GM21825 (cell line): ENCODE measurements around the gene RTN4R.
"Not testable (repeated sequence)": the region's sequence is repeated elsewhere in the genome, so short reads cannot be mapped to it uniquely, and the experiment has no call there.

Experiments used
- ATAC-seq: cut with Tn5 transposase; IDR thresholded peaks from one replicate; pipeline ENCODE4 v1.9.1; 2021; ENCODE audit warnings: mild to moderate bottlenecking, moderate library complexity; ENCODE audit not compliant: unreplicated experiment

Gene RTN4R

DNA sequence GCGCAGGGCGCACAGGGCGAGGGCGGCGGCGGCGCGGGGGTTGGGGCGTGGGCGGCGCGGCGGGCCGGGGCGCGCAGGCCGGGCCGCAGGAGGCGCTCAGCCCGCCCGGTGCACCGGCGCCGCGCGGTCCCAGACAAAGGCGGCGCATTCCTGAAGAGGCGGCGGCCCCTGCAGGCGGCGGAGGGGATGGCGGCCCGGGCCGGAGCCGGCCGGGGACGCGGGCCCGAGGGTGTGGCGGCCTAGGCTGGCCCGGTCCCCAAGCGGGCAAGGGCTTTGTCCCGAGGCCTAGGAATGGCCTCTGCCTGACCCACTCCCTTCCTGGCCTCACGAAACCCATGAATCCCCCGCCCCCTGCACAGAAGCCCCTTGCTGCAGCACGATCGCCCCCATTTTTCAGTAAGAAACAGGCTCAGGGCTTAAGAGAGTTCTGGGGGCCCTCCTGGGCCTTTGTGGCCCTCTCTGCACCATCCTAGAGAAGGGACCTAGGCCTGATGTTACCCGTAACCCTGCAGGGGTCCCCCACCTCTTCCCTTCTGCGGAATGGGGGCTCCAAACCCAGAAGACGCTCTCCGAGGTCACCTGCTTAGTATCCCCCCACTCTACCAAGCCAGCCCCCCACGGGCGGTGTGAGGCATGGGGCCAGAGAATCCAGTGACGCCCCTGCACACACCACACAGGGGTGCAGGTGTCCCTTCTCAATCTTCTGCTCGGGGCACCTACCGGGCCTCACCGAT, at the start of gene RTN4R:
RTN4R (minus strand) TSS at position 40 of the 734 bp plus-strand sequence. CDS start 226 bp downstream, outside the sequence.
- no peak for ATAC-seq

DNA sequence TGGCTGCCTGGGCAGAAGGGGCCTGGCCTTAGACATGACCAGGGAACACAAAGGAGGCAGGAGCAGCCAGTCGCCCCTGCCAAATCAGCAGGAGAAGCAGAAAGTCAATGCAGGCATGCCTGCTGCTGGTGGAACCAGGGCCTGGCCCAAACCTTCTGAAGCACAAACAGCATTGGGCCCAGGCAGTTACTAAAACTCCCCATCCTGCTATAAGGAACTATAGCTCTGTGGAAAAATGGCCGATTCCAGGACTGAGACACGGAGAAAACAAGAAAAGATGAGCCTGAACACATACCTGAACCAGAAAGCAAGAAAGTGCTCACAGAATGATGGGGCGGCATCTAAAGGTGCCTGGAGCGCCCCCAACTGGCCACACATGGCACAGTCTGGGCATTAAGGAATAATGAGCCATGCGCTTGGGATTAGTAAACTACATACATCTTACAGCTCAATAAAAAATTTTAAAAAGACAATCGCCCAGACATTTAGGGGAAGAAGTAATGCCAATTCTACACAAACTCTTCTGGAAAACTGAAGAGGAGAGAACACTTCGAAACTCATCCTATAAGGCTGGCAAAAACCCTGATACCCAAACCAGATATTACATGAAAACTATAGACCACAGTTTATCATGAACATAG, 49.4 kb upstream of the RTN4R start:
- not testable (repeated sequence) for ATAC-seq

DNA sequence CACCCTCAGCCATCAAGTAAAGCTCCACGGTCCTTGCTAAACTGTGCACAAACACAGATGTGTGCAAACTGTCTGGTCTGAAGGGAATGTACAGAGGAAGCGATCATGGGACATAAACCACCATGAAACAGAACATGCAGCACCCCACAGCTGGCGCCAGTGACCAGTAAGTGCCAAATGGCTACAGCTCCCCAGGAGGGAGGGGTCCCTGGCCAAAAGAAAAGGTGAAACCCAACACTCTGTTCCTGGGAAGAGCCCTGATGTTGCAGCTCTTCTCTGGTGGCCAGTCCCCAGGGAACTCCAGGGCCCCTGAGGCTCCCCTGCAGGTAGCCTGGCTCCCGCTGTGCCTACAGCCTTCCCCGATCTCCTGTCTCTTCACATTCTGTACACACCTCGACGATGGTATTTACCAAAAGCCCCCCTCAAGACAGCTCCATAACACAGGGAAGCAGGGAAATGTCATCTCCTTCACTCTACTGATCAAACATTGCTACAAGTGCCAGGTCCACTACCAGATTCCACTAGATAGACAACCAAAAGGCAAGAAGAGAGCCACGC, 48.8 kb upstream of the RTN4R start:
- no peak for ATAC-seq

DNA sequence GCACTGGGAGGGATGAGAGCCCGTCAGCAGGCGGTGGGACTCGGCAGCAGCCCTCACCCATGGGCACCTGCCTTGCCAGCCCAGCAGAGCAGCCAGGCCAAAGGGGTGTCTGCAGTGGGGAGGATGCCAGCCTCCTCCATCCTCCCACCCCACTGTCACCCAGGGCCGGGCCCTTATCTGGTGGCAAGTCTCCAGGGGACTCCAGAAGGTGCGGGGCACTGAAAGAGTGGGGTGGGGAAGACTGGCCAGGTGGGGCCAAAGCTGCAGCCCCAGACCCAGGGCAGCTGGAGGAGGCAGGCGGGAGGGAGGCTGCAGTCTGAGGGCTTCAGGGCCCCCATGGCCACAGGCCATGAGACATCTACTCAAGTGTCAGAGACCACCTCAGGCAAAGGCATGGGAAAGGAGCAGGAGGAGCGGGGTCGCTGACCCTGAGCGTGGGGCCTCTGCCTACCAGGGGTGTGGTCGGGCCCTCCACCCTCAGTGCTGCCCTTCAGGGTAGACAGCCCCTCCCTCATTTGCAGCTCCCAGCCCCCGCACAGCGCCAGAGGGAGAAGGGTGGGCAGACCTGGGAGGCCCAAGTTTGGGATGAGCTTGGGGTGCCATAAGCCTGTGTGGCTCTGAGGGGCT, 48.2 kb upstream of the RTN4R start:
- no peak for ATAC-seq

DNA sequence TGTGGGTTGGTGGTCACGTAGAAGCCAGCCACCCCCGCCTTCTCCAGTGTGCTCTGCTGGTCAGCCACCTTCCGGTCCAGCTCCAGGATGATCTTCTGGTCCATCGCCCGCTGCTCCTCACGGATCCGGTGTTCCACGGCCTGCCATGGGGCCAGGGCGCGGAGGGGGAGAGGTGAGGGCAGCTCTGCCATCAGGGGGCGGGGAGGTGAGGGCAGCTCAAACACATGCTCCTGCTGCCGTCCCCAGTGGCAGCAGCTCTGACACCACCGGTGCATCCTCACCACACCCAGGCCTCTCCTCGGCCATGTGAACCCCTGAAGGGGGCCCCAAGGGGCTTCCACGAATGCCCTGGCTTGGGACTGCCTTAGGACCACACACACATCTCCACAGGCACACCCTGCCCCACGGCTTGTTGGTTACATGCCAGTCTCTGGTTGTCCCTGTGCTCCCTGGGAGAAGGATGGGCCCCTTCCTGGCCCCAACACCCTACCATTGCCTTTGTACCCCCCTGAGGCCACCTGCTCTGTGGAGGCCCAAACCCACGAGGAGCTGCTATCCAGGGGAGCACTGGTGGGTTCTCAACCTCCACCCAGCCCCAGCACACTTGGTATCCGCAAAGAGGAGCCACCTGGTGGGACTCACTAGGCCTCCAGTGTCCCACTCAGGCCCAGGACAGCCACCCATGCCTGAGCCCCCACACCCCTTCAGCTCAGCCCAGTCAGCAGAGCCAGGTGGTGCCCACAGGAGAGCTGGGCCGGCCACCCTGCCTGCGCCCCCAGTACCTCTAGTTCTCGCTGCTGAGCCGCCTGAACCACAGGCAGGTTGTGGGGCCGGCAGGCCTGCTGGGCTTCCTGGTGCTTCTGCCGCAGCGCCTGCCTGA, 47.5 kb upstream of the RTN4R start:
- ATAC-seq: no peak

DNA sequence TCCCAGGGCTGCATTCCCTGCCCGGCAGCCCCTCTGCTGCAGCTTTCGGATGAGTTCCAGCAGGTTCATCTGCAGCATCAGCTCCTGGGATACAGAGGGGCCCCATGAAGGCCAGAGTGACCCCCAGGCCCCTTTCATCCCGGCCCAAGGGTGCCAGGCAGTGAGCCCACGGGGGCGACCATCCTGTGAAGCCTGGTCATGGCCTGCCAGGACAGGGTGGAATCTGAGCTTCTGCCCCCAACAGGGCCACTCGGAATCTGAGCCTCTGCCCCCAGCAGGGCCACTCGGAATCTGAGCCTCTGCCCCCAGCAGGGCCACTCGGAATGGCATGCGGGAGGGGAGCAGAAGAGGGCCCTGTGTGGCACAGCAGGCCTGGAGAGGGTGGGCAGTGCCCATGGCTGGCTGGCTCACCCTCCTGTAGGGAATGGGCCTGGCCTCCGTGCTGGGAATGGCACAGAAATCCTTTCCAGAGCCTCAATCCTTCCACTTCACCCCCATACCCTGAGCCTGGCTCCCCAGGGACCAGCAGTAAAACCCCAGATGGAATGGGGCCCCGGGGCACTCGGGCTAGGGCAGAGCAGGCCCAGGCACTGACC, 46.7 kb upstream of the RTN4R start:
- not testable (repeated sequence) for ATAC-seq

DNA sequence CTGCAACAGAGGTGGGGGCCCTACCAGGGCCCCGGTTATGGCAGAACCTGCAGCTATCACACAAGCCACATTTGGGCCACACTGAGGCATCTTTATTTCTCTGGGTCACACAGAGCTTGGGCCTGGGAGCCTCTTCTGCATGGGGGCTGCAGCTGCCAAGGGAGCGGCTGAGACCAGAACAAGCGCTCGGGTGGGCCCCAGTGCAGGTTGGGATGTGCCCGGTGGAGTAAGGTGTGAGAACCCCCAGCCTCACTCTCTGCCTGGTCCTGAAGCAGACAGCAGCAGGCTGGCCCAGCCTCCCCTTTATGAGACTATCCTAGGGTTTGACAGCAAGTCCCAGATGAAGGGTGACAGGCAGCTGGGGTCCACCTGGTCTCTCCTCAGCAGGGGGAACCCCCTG, 46.1 kb upstream of the RTN4R start:
- ATAC-seq: not testable (repeated sequence)

DNA sequence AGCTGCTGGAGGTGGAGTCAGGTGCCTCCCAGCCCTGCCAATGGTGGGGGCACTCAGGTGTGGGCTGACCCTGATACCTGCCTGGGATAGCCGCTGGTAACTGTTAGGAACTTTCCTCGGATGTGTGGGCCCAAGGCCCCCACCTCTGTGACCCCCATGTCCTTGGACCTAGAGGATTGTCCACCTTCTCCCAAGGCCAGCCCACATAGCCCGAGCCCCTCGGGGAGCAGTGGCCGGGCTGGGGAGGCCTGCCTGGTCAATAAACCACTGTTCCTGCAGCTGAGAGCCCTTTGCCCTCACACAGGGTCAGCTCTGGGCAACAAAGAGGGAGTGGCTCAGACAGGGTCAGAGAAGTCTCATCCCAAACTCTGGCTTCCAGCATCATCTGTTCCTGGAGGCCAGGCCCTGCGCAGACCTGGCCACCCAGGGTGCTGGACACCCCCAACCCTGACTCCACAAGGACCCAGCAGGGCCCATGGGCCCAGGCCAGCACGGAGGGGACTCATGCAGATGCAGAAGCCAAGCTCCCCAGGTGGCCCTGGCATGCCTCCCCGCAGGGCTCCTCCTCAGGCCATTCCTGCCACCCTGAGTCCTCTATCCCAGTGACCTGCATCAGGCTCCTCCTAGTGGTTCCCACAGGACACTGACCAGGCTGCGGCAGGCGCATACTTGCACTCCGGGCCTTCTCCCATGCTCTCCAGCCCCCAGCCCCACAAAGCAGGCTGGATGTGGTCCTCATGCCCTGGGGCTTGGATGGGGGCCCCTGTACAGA, 45.4 kb upstream of the RTN4R start:
- not testable (repeated sequence) for ATAC-seq

DNA sequence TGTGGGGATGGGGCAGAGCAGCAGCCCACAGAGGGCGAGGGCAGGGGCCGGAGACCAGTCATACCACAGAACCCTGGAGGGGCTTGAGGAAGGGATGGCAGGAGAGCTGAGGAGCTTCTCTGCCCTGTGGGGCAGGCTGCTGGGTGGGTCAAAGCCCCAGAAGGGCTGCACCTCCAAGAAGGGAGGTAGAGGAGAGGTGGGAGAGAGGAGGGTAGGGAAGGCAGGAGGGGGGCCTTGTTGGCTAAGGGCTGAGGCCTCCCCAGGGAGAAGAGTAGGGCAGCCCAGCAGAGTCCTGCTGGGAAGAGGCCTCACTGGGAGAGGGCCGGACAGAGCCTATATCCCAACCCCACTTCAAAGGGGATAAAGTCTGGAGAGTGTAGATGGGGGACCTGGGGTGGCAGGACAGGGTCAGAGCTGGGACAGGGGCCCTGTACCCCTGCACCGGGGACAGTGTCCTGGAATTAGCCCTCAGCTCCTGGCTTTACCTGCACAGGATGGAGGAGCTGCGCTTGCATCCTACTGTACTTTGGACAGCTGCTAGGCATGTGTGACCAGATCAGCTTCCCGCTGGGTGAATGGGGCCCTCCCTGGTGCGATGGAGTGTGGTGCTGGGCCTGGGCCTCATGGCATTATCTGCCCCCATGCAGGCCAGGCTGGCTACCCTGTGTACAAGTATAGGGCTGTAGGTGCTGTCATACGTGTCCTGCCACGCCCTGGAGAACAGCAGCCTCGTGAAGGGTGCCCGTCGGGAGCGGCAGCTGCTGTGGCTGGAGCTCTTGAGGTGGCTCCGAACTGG, 44.5 kb upstream of the RTN4R start:
- no peak for ATAC-seq

DNA sequence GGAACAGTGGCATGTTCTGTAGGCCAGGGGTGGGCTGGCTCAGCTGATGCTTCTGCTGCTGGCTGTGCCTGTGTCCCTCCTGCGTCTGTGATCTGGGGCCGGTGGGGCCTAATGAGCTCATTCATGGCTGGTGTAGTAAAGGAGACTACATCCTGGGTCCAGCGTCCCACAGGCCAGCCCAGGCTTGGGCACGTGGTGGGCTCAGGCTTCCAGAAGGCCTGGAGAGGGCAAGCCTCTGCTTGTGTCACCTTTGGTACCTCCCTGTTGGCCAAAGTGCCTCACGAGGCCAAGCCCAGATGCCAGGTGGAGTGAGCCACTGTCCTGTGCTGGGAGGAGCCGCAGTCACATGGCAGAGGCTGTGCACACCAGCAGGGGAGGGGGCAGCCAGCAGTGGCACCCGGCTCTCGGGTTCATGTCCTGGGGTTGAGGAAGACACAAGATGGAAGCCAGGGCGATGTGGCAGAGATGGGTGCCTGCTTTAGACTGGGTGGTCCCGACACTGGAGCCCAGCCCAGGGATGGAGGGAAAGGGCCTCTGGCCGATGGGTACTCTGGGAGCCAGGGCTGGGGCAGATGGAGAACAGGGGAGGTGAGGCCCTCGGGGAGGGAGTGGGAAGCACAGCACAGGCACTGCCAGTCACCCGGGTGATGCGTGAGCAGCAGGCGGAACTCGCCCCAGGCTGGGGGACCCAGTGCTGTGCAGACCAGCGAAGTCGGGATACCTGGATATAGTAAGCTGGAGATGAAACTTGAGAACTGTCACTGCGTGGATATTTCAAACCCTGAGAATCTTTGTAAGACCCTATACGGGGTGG, 43.3 kb upstream of the RTN4R start:
- ATAC-seq: not testable (repeated sequence)

DNA sequence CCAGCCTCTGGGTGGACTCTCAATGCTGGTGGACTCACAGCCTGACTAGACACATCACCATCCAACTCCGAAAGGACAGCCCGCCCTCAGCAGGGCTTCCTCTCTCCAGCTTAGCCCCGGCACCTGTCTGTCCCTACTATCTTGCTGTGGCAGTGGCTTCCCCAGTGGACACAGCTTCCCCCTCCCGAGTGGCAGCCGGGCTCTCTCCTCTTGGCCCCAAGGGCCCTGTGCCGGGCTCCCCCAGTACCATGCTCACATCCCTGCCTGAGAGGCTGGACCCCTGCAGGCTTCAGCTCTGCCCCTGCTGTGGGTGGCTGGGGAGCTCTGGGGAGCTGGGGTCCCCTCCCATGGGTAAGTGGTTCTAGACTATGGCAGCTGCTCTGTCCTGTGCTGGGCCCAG, 42.7 kb upstream of the RTN4R start:
- ATAC-seq: not testable (repeated sequence)

DNA sequence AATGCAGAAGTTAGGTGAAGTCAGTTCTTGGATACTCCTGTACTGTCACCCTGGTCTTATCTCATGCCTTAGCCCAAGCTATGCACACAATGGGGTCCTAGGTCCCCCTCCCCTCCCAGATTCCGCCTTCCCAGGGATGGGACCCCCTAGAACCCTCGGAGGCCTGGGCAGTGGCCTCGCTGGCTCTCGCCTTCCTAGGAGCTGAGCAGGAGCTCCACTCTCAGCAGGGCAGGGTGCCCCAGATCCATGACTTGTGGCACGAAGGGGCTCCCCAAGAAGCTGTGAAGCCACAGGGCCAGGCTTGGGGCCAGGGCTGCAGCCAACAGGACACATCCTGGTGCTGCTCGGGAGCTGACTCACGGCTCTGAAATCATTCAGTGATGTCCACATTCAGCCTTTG, 42.1 kb upstream of the RTN4R start:
- not testable (repeated sequence) for ATAC-seq

DNA sequence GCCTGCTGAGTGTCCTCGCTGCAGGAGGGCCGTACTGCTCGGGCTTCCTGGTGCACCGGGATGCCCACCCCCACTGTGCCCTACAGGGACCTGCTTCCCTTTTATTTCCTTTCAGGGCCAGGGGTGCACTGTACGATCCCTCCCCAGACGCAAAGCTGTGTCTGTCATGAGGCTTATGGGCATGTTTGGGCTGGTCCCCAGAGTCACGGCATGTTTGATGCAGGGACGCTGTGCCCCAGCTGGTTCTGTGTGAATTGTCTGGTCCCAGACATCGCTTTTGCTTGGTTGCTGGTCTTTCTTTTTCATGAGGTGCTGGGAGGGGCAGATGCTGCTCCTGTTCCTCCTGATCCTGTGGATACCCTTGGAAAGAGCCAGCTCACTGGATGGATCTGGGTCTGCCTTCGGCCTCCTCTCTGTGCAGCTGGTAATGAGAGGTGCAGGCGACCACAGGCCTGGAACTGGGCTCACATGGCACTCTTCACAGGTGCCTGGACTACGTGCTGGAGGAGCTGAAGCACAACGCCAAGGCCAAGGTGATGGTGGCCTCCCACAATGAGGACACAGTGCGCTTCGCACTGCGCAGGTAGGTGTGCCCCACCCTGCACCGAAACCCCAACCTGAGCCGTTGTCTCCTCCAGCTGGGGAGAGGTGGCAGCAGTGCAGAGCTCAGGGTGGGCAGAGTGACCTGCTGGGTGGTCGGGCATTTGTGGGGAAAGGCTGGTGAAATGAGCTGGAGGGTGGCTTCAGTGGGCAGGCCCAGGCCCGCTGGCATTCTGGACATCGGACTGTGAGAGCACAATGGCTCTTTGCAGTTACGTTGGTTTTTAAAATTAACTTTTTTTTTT, 40.9 kb upstream of the RTN4R start:
- not testable (repeated sequence) for ATAC-seq

DNA sequence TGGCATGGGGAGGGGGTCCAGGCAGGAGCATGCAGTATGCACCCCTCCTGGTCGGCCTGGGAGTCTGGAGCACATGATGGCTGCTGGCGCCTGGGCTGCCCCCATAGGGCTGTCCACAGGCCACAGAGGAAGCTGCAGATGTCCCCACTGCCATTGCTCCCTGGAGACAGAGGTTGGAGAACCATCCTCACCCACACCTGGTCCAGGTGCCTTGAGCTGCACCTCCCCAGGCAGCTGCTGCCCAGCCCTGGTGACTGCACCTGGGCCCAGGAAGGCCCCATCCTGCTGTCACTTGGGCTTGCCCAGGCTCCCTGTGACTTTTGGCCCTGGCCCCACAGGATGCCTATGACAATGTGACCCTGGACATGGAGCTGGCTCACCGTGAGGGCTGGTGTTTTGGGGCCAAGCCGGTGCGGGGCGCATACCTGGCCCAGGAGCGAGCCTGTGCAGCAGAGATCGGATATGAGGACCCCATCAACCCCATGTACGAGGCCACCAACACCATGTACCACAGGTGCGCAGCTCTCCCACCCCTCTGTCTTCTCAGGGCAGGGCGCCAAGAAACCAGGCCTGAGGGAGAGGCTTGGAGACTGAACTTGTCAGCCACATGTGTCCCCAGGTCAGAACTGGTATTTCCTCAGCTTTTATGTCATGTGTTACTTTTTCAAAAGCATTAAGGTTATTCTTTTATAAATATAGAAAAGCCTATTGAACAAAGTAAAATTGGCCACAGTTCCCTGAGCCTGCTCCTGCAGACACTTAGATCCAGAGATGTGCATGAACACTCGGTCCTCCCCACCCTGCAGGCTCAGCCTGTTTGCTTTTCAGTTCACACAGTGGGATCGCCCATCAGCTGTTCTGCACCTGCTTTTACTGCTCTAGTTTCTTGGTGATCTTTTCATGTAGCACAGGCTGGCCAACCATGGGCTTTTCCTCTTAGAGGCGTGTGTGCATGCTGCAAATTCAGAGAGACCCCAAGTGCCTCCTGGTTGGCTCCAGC, 39.6 kb upstream of the RTN4R start:
- not testable (repeated sequence) for ATAC-seq

DNA sequence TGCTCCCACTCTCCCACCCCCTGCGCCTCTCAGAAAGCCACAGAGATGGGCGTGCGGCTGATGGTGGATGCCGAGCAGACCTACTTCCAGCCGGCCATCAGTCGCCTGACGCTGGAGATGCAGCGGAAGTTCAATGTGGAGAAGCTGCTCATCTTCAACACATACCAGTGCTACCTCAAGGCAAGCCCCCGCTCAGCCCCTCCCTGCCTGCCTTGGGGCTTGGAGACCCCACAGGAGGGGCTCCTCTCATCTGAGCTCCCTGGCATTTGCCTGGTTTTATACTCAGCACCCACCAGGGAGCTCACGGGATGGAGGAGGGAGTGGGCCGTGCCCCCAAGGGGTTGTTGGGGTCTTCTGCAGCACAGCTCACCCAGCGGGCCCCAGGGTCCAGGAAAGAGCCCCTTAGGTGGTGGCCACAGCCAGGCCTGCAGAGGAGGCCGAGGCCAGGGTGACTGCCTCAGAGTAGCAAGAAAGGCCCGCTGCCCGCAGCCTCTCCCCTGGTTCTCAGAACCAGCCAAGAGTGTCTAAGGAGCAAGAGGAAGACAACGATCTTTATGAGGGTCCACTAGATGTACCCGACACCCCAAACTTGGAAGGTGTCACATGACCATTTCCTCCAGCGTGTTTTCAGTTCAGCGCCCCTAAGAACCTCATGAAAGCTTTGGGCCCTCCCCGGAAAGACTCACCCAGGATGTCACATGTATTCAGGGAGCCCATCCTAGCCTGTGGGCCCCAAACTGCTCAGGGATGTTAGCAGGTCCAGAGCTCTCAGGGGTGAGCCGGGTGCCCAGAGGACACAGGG, 38.7 kb upstream of the RTN4R start:
- not testable (repeated sequence) for ATAC-seq
